Activated CD4-positive, CD25-positive, alpha-beta regulatory T cell treated with anti-CD3 and anti-CD28 coated beads, Interleukin-2, amount 50 U/mL, for 16 hours (primary cell): ENCODE measurements around the gene ASGR1.
A peak's percentile ranks its signal among the peaks of the same experiment; 100 is the strongest.
"Not testable (repeated sequence)": the region's sequence is repeated elsewhere in the genome, so short reads cannot be mapped to it uniquely, and the experiment has no call there.

Source experiments
- DNase-seq: peaks from one replicate; pipeline ENCODE4 v3.0.0-alpha.2; 2020; ENCODE audit warnings: low read depth, low spot score

ASGR1 gene

DNA sequence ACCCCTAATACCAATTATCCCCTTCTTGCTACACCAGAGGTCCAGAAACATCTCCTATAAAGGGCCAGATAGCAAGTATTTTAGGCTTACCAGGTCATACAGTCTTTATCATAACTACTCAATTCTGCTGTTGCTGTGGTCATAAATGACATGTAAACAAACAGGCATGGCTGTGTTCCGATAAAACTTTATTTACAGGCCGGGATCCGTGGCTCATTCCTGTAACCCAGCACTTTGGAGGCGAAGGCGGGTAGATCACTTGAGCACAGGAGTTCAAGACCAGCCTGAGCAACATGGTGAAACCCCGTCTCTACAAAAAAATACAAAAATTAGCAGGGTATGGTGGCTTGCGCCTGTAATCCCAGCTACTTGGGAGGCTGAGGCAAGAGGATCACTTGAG is 12.3 kb downstream of the ASGR1 start:
- no peak for DNase-seq

GRCh38 chr17:7159571-7159970 is 19.6 kb downstream of the ASGR1 start:
- not testable (repeated sequence) for DNase-seq

DNA sequence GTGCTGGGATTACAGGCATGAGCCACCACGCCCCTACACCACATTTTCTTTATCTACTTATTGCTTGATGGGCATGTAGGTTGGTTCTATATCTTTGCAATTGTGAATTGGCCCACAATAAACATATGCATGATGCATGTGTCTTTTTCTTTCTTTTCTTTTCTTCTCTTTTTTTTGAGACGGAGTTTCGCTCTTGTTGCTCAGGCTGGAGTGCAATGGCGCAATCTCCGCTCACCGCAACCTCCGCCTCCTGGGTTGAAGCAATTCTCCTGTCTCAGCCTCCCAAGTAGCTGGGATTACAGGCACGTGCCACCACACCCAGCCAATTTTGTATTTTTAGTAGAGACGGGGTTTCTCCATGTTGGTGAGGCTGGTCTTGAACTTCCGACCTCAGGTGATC is 20.7 kb downstream of the ASGR1 start:
- not testable (repeated sequence) for DNase-seq

- no peak for DNase-seq
Measured at GRCh38 chr17:7156342-7156940, 22.7 kb downstream of the ASGR1 start.

GRCh38 chr17:7147772-7148171 is 31.4 kb downstream of the ASGR1 start:
- DNase-seq, result no peak

GRCh38 chr17:7146115-7146514 is 33.1 kb downstream of the ASGR1 start:
- no peak for DNase-seq

DNA sequence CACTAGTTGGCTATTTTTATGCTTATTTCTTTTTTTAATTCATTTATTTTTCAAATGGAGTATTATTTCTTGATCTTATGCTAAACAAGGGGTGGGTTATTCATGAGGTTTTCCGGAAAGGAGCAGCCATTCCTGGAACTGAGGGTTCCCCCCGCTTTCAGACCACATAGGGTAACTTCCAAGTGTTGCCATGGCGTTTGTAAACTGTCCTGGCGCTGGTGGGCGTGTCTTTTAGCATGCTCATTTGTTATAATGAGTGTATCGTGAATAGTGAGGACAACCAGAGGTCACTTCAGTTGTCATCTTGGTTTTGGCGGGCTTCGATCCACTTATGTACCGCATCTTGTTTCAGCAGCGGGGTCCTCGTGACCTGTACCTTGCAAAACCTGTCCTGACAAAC is 35.0 kb downstream of the ASGR1 start:
- no peak for DNase-seq

DNA sequence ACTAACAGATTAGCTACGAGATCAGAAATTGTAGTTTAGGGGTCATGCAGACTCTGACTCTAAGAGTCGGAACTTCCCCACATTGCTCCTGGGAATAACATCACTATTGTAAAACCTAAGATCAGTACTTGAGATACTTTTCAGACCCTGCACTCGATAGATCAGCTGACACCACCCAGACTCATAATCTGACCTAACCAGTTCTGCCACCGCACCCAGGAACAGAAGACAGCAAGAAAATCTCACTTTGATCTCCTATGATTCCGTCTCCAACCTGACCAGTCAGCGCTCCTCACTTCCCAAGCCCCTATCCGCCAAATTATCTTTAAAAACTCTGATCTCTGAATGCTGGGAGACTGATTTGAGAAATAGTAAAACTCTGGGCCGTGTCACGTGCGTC is 37.3 kb downstream of the ASGR1 start:
- no peak for DNase-seq

DNA sequence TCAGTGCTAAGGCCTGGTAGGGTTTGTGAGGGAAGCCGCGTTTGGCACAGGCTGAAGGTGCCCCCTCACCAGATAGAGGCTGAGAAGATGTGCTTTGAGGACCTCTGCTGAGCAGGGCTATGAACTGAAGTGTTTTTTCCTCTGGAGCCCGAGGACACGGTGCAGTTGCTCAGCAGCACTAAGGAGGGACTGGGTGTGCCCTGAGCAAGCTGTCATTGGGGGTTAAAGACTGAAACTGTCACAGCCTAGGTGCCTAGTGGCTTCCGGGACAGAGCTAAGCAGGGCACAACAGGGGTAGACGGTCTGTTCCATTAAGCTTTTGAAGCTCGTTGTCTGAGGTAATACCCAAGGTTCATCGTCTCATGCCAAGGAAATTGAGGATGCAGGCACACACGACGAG is 39.8 kb downstream of the ASGR1 start:
- DNase-seq, result no peak

- DNase-seq, result no peak
Measured at GRCh38 chr17:7138800-7139381, 40.3 kb downstream of the ASGR1 start.

DNA sequence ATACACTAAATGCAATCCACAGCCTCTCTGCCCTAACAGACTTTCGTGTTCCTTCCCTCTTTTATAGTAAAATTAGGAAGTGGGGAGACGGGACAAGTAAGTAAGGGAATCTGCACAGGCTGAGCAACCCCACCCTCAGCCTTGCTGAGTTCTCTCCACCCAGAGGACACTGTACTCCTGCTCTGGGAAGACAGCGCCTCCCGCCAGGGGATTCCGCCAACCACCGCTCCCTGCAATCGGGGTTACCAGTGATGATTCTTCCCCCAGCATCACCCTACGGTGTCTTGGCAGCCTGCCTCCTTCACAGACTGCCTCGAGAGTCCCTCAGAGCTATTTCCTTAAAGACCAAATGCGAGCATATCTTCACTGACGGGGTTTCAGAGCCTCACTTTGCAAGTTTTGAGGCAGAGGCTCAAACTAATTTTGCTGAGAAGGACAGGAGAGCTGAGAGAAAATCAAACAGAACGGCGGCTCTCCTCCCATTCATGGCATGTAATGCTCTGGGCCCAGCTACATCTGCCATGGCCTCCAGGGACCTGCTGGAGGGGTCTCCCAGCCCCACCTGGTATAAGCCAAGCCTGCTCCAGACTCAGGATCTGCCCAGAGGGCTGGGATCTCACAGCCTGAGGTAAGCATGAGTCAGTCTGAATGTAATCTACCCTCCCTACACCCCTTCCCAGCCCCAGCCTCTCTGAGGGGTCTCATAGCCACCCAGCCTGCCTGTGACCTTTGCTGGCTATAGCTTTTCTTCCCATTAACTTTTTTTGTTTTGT is 41.8 kb downstream of the ASGR1 start:
- no peak for DNase-seq

DNA sequence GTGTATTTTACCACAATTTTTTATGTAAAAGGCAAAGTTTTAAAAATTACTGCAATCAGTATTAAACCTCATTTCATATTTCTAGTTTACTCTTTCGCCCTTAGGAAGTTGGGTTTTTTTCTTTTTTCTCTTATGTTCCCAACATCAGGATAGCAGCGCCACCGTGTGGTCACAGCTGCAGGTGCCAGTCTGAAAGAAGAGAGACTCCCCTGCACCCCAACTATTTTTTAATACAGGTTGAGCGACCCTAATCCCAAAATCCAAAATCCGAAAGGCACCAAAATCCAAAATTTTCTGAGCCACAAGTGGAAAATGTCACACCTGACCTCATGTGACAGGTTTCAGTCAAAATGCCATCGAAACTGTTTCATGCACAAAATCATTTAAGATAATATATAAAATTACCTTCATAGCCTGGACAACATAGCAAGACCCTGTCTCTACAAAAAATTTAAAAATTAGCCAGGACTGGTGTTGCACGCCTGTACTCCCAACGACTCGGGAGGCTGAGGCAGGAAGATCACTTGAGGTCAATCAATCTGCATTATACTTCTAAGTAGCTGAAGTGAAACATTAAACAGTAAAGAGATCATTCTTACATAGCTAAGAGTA is 42.8 kb downstream of the ASGR1 start:
- DNase-seq, result peak; percentile 60

DNA sequence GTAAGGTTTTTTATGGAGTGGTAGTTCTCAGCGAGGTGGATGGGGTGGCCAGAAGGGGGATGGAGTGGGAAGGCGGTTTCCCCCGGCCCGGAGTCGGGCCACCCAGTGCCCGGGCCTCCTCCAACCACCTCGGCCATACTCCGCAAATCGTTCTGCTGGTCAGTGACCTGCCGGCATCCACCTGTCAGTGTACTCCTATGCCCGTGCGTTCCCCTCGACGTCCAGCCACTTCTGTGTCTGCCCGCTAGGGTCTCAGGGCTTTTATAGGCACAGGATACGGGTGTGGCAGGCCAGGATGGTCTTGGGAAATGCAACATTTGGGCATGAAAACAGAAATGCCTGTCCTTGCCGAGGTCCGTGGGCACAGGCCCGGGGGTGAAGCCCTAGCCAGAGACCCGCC is 45.3 kb downstream of the ASGR1 start:
- no peak for DNase-seq

DNA sequence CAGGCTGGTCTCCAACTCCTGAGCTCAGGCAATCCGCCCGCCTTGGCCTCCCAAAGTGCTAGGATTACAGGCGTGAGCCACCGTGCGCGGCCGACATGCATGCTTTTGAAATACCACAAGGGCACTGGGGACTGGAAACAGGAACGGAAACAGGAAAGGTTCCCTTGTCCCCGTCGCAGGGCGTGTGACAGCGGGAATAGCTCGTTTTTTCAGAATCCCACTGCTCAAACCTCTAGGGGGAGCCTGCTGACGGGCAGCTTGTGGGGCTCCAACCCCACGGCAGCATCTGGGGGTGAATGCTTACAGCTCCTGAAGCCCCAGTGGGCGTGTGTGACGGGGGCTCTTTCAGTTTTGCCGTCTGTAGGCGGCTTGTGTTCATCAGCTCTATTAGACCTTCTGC is 45.7 kb downstream of the ASGR1 start:
- no peak for DNase-seq

DNA sequence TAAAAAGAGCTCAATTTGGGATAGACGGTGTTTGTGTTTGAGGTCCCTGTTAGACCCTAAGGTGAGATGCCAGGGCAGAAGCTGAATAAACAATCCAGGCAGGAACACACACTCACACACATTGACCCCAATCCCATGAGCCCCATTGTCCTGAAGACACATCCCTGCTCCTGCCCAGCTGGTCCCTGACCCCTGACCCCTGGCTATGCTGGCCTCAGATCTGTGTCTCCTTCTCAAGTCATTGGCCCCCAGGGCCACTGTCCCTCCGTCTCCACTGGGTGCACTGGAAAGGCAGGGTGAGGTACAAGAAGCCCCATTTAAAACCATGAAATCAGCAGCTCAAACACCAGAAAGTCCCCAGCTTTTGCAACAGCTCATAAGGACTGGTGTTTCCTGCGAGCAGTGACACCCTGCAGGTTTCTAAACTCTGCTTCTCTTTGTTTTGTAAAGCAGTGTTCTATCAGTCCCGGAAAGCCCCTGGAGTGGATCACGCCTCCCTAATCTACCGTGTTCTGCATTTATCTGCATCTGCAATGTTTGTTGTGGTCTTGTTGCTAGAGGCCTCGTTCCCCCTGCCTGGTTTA is 46.6 kb downstream of the ASGR1 start:
- no peak for DNase-seq

DNA sequence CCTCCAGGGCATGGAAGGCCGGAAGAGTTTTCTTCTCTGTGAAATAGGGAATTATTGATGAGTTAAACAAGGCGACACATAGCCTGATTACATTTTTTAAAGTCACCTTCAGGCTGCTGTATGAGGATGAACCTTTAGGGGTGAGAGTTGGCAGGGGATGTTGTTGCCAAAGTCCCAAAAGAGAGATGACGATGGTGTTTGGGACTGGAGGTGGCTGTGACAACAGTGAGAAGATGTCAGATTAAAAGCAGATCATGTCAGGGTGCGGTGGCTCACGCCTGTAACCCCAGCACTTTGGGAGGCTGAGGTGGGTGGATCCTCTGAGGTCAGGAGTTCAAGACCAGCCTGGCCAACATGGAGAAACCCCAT is 47.8 kb downstream of the ASGR1 start:
- DNase-seq, result no peak

- DNase-seq, result no peak
Measured at GRCh38 chr17:7130621-7131422, 48.3 kb downstream of the ASGR1 start.

GRCh38 chr17:7129311-7129710 is 49.9 kb downstream of the ASGR1 start:
- no peak for DNase-seq

DNA sequence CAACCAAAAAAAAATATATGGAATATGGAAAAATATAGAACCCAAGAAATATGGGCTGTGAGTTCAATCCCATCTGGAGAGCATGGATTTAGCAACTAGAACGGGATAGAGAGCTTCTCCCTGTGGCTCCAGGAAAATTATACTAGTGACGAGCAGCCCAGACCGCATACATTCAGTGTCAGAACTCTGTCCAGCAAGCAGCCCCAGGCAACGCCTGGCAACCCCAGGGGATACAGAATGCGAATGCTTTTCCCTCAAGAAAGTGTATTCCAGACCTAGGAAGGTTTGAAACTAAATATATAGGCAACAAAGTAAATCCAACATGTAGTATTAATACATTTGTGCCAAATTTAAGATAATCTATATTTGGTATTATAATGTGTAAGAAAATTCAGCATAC is 51.0 kb downstream of the ASGR1 start:
- DNase-seq, result no peak

DNA sequence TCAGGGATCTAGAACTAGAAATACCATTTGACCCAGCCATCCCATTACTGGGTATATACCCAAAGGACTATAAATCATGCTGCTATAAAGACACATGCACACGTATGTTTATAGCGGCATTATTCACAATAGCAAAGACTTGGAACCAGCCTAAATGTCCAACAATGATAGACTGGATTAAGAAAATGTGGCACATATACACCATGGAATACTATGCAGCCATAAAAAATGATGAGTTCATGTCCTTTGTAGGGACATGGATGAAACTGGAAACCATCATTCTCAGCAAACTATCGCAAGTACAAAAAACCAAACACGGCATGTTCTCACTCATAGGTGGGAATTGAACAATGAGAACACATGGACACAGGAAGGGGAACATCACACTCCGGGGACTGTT is 51.7 kb downstream of the ASGR1 start:
- DNase-seq, result not testable (repeated sequence)

DNA sequence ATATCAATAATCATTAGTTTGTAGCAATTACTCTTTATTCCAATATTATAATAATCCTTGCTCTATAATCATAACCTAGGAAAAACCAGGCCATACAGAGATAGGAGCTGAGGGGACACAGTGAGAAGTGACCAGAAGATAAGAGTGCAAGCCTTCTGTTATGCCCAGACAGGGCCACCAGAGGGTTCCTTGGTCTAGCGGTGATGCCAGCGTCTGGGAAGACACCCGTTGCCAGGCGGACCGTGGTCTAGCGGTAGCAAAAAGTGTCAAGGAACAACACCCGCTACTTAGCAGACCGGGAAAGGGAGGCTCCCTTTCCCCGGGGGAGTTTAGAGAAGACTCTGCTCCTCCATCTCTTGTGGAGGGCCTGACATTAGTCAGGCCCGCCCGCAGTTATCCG is 52.8 kb downstream of the ASGR1 start:
- DNase-seq, result not testable (repeated sequence)

DNA sequence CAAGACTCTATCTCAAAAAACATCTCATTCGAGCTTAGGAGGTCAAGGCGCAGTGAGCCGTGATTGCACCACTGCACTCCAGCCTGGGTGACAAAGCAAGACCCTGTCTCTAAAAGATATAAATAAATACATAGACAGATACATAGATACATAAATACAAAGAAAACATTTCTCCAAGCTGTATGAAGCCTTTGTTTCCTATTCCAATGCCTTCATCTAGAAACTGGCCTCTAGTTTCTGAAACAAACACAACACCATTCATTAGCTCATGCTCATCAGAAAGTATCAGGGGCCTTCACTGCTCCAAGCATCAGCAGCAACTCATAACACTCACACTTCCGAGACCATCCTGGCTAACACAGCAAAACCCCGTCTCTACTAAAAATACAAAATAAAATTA is 54.2 kb downstream of the ASGR1 start:
- no peak for DNase-seq
